ENCODE results near the gene PYDC1.

GRCh38 chr16:31260136-31260931 is 43.4 kb upstream of the PYDC1 start:
- TF ChIP-seq FOXP2 (optimal IDR thresholded peaks at IDR 0.05; ENCODE audit: borderline replicate concordance, extremely low read depth, extremely low read length, insufficient read depth) = no peak
- no peak for TF ChIP-seq POLR2AphosphoS5 (IDR thresholded peaks at IDR 0.05; ENCODE audit: low read depth, low read length)

Data from PFSK-1 (cell line).